CD4-positive, alpha-beta memory T cell (primary cell): ENCODE data around the gene AGBL4. TPM values are rescaled to one million over a fixed set of nuclear protein-coding genes. Genes with fewer than 3 reads are reported as not detected.
A peak's percentile ranks its signal among the peaks of the same experiment; 100 is the strongest.

Experiments used
- CTCF ChIA-PET: fragments of 350-600 bp; sonication (Branson Sonifier 250); formaldehyde crosslinking; loops from one replicate; lab custom pipeline; 2021; ENCODE audit warnings: inconsistent platforms; ENCODE audit not compliant: partially characterized antibody; lab: Charles Lee
- POLR2A ChIA-PET: fragments of 350-600 bp; sonication (Branson Sonifier 250); formaldehyde crosslinking; loops from one replicate; lab custom pipeline; 2021; ENCODE audit not compliant: partially characterized antibody; lab: Charles Lee
- DNase-seq, 5 donors: peaks; one replicate each; pipeline versions ENCODE4 v3.0.0 to v3.0.0-alpha.2; 2020 to 2022; ENCODE audit warnings: mixed read lengths in 1 of 5
- H3K27ac ChIP-seq: one replicate; pipeline ENCODE4 v1.7.0; 2013; ENCODE audit warnings: low read depth, low read length
- H3K27me3 ChIP-seq: 2 replicates; pipeline ENCODE4 v1.7.0; 2013; ENCODE audit warnings: mild to moderate bottlenecking, low read length, moderate library complexity; ENCODE audit not compliant: insufficient read depth
- H3K36me3 ChIP-seq: 2 replicates; pipeline ENCODE4 v1.7.0; 2013; ENCODE audit warnings: mild to moderate bottlenecking, low read length, moderate library complexity; ENCODE audit not compliant: insufficient read depth
- H3K4me1 ChIP-seq: 2 replicates; pipeline ENCODE4 v1.7.0; 2013; ENCODE audit warnings: mild to moderate bottlenecking, low read length, moderate library complexity; ENCODE audit not compliant: insufficient read depth
- H3K4me3 ChIP-seq, 2 donors: one replicate each; pipeline ENCODE4 v1.7.0; 2013; ENCODE audit warnings: low read length in 2 of 2, mild to moderate bottlenecking in 1 of 2
- H3K9me3 ChIP-seq, 2 donors: one replicate each; pipeline ENCODE4 v1.7.0; 2013; ENCODE audit warnings: low read length in 2 of 2, control low read depth in 1 of 2; ENCODE audit not compliant: control insufficient read depth in 1 of 2
- H3K27ac Mint-ChIP-seq, 7 donors: one replicate each; pipeline ENCODE4 v1.8.0; 2020 to 2021; ENCODE audit warnings: mixed read lengths in 7 of 7, mild to moderate bottlenecking in 6 of 7, inconsistent platforms in 3 of 7, moderate library complexity in 3 of 7
- H3K27me3 Mint-ChIP-seq, 2 donors: one replicate each; pipeline ENCODE4 v1.8.0; 2020 to 2021; ENCODE audit warnings: mixed read lengths in 2 of 2
- H3K36me3 Mint-ChIP-seq, 2 donors: one replicate each; pipeline ENCODE4 v1.8.0; 2020 to 2021; ENCODE audit warnings: mixed read lengths in 2 of 2, inconsistent platforms in 1 of 2, mild to moderate bottlenecking in 1 of 2
- H3K4me1 Mint-ChIP-seq, 4 donors: one replicate each; pipeline ENCODE4 v1.8.0; 2020 to 2021; ENCODE audit warnings: mixed read lengths in 4 of 4, mild to moderate bottlenecking in 1 of 4
- H3K4me3 Mint-ChIP-seq, 8 donors: one replicate each; pipeline ENCODE4 v1.8.0; 2020 to 2021; ENCODE audit warnings: mixed read lengths in 8 of 8, mild to moderate bottlenecking in 7 of 8, moderate library complexity in 6 of 8, inconsistent platforms in 3 of 8
- H3K9me3 Mint-ChIP-seq, 8 donors: one replicate each; pipeline ENCODE4 v1.8.0; 2020 to 2021; ENCODE audit warnings: mixed read lengths in 8 of 8, mild to moderate bottlenecking in 5 of 8, inconsistent platforms in 3 of 8, moderate library complexity in 1 of 8
- intact Hi-C: fragments of 100-400 bp; cut with micrococcal nuclease; formaldehyde crosslinking; loops from one replicate; pipeline ENCODE4 v1.15.1; 2023
- polyA plus RNA-seq, 2 donors: library from polyadenylated mRNA; unstranded; fragments of 300-500 nt; fragmentation: Illumina TruSeq; gene quantifications; one replicate each; pipeline ENCODE4 v1.2.3, GENCODE V29; 2021
- total RNA-seq, 2 experiments: library from RNA; stranded (reverse); gene quantifications; one replicate each; pipeline ENCODE4 v1.2.3, GENCODE V29; 2021

Gene AGBL4
- total and polyA plus RNA-seq, 4 experiments from 2014 or later = not detected

DNA sequence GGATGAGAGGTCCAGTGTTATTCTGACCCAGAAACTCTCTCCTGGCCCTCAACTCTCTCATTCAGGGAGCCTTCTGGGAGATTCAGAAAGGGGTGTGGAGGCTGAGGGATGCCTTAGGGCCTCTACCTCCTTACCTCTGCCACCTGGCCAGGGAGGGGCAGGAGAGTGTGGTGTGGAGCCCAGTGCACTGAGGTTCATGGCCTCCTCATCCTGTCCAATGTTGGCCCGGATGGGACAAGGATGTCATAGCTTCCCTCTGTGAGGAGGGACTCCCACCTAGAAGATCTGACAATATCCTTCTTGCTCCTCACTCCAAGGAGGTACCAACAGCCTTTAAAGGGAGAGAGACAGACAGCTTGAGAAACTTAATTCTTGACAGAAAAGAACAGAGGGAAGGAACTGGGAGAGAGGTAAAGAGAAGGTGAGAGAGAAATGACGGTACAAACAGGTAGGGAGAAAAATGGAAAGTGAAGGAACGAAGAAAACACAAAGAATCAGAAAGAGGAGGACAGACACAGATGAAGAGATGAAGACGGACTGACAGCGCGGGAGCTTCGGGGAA, 1247.8 kb downstream of the AGBL4 start:
- no peaks in the 10 kb centered on the region for H3K36me3 ChIP-seq
- intact Hi-C loops = no loop called here
- H3K27me3 ChIP-seq = no peaks in the 10 kb centered on the region
- H3K9me3 ChIP-seq = no peaks in the 10 kb centered on the region
- CTCF ChIA-PET = no interaction called here
- H3K4me1 ChIP-seq = no peaks in the 10 kb centered on the region
- no peak overlapping the region for H3K27ac ChIP-seq
- Mint-ChIP-seq H3K27ac (peak overlapping the region in 6 of 7 donors; percentile 4 to 90 (median 70)), H3K9me3 (peaks cover 0 to 4% (median 1%) of the 10 kb centered on the region in 8 donors), H3K4me1 (peaks cover 5 to 24% (median 12%) of the 10 kb centered on the region in 4 donors), H3K27me3 (peaks cover 12 to 20% of the 10 kb centered on the region in 2 donors), H3K4me3 (peak overlapping the region; percentile 73 to 89 (median 84)), H3K36me3 (peaks cover 0 to 4% of the 10 kb centered on the region in 2 donors)
- H3K4me3 ChIP-seq = no peak overlapping the region
- POLR2A ChIA-PET = no interaction called here
- peak in 1 of 5 donors; percentile 13 for DNase-seq

DNA sequence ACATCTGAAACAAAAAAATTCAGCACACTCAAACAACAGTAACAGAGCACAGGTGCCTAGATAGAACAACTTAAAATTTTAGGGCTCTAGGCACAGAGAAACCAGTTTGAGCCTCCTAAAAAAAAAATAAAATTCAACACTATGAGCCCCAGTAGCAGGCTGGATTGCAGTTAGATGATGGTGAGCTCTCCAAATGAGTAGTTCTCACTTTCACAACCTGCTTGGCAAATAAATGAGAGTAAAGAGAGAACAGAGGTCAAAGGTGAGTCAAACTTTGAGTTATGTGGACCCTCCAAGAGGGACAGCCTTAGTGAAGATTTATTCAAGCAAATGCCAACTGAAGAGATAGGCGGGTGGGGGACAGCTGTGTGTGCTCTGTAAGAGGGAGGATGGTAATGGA, 1250.6 kb downstream of the AGBL4 start:
- H3K27me3 ChIP-seq = no peaks in the 10 kb centered on the region
- POLR2A ChIA-PET = no interaction called here
- H3K4me1 Mint-ChIP-seq = peaks cover 6 to 23% (median 12%) of the 10 kb centered on the region in 4 donors

DNA sequence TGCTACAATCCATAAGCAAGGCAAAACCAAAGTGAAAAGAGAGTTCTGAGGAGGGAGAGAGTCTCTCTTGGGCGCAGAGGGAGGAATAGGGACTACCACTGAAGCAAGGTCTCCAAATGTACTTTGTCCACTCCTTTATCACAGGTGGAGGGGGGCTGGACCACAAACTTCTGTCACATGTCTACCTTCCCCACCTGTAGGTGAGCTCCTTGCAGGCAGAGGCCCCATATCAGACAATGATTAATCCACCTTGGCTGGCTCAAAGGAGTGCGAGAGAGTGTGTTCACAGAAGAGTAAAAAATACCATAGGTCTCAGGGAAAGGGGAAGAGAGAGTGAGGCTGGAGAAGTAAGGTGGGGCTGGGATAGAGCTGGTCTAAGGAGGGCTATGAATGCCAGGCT, 1251.5 kb downstream of the AGBL4 start:
- Mint-ChIP-seq H3K4me1 (peaks cover 5 to 14% (median 11%) of the 10 kb centered on the region in 4 donors), H3K36me3 (peaks cover 0 to 4% of the 10 kb centered on the region in 2 donors), H3K9me3 (peaks cover 0 to 4% (median 1%) of the 10 kb centered on the region in 8 donors), H3K4me3 (no peak overlapping the region), H3K27ac (no peak overlapping the region), H3K27me3 (peaks cover 4 to 14% of the 10 kb centered on the region in 2 donors)
- POLR2A ChIA-PET = no interaction called here
- no peaks in the 10 kb centered on the region for H3K4me1 ChIP-seq
- CTCF ChIA-PET = no interaction called here
- no peaks in the 10 kb centered on the region for H3K27me3 ChIP-seq
- H3K4me3 ChIP-seq = no peak overlapping the region
- no peaks in the 10 kb centered on the region for H3K9me3 ChIP-seq
- intact Hi-C loops = no loop called here
- H3K36me3 ChIP-seq = no peaks in the 10 kb centered on the region
- no peak overlapping the region for H3K27ac ChIP-seq
- no peak for DNase-seq

More for the DNA sequence above, 1250.6 kb downstream of the AGBL4 start:
- no peaks in the 10 kb centered on the region for H3K36me3 ChIP-seq
- Mint-ChIP-seq H3K4me3 (no peak overlapping the region), H3K27ac (no peak overlapping the region), H3K9me3 (peaks cover 0 to 4% (median 1%) of the 10 kb centered on the region in 8 donors), H3K36me3 (peaks cover 0 to 4% of the 10 kb centered on the region in 2 donors), H3K27me3 (peaks cover 9 to 20% of the 10 kb centered on the region in 2 donors)
- no peaks in the 10 kb centered on the region for H3K4me1 ChIP-seq
- intact Hi-C loops = no loop called here
- no peak overlapping the region for H3K4me3 ChIP-seq
- no peak overlapping the region for H3K27ac ChIP-seq
- DNase-seq = no peak
- H3K9me3 ChIP-seq = no peaks in the 10 kb centered on the region
- CTCF ChIA-PET = no interaction called here

DNA sequence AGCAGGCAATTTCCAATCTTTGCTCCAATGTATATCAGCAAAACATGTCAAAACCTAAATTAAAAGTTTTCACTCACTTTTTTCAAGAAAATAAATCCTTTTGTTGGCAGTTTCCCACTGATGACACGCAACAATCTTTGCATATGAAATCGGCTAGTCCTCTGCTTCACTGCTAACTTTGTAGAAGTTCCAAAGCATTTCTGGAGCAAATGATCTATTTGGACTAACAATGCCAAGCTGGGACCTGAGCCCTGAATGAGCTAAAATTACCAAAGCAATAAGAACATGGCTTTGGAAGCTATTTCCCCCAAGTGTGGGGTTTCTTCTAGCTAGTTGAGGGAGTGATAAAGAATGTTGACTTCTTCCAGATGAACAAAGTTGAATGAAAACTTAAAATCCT, 1252.2 kb downstream of the AGBL4 start:
- Histone ChIP-seq H3K4me3 (no peak overlapping the region), H3K27me3 (no peaks in the 10 kb centered on the region), H3K4me1 (no peaks in the 10 kb centered on the region), H3K9me3 (no peaks in the 10 kb centered on the region), H3K36me3 (no peaks in the 10 kb centered on the region), H3K27ac (no peak overlapping the region)
- H3K36me3 Mint-ChIP-seq = peaks cover 0 to 4% of the 10 kb centered on the region in 2 donors
- H3K4me1 Mint-ChIP-seq = peaks cover 5 to 14% (median 8%) of the 10 kb centered on the region in 4 donors
- intact Hi-C loops = no loop called here
- peaks cover 4 to 14% of the 10 kb centered on the region in 2 donors for H3K27me3 Mint-ChIP-seq
- H3K27ac Mint-ChIP-seq = no peak overlapping the region
- no peak overlapping the region for H3K4me3 Mint-ChIP-seq
- ChIA-PET CTCF (no interaction called here), POLR2A (no interaction called here)
- peaks cover 0 to 4% (median 1%) of the 10 kb centered on the region in 8 donors for H3K9me3 Mint-ChIP-seq
- no peak for DNase-seq

DNA sequence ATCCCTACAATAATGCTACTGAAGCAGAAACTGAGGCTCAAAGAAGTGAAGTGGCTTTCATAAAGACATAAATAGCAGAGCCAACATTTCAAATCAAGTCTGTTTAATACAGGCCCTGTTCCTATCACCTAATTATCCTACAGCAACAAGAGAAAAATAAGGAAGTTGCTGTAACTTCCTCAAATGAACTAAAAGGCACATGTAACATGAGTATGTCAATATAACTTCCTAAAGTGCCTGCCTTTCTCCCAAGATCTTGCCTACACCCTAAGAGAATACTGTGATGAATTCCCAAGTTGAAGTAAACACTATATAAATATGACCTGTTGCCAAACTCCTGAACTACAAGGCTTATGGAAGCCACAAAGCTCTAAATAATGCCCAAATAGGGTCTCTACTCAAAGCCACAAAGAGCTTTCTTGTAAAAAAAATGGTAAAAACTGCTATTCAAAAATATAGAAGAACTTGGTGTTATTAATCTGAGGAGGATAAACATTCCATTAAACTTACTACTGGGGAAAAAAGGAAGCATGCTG, 1255.7 kb downstream of the AGBL4 start:
- intact Hi-C loops = no loop called here
- Histone ChIP-seq H3K36me3 (no peaks in the 10 kb centered on the region), H3K4me3 (no peak overlapping the region), H3K27ac (no peak overlapping the region), H3K4me1 (no peaks in the 10 kb centered on the region), H3K9me3 (no peaks in the 10 kb centered on the region), H3K27me3 (no peaks in the 10 kb centered on the region)
- peaks cover 0 to 2% of the 10 kb centered on the region in 2 donors for H3K27me3 Mint-ChIP-seq
- no peaks in the 10 kb centered on the region for H3K36me3 Mint-ChIP-seq
- peaks cover 0 to 1% (median 0%) of the 10 kb centered on the region in 4 donors for H3K4me1 Mint-ChIP-seq
- CTCF ChIA-PET = no interaction called here
- H3K4me3 Mint-ChIP-seq = no peak overlapping the region
- DNase-seq = no peak
- POLR2A ChIA-PET = no interaction called here
- no peak overlapping the region for H3K27ac Mint-ChIP-seq
- H3K9me3 Mint-ChIP-seq = peaks cover 0 to 7% (median 0%) of the 10 kb centered on the region in 8 donors

DNA sequence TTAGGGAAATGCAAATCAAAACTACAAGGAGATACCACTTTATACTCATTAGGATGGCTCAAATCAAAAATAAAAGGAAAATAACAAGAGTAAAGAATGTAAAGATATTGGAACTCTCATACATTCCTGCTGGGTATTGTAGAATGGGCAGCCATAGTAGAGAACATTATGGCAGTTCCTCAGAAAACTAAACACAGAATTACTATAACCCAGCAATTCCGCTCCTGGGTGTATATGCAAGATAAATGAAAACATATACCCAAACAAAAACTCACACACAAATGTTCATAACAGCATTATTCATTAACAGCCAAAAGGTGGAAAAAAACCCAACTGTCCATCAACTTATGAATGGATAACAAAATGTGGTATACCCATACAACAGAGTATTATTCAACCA, 1258.4 kb downstream of the AGBL4 start:
- H3K27ac Mint-ChIP-seq = no peak overlapping the region
- Histone ChIP-seq H3K36me3 (no peaks in the 10 kb centered on the region), H3K4me3 (no peak overlapping the region), H3K27ac (no peak overlapping the region), H3K4me1 (no peaks in the 10 kb centered on the region), H3K27me3 (no peaks in the 10 kb centered on the region), H3K9me3 (no peaks in the 10 kb centered on the region)
- H3K4me3 Mint-ChIP-seq = no peak overlapping the region
- no peak for DNase-seq
- POLR2A ChIA-PET = no interaction called here
- intact Hi-C loops = no loop called here
- CTCF ChIA-PET = no interaction called here
- peaks cover 0 to 2% of the 10 kb centered on the region in 2 donors for H3K27me3 Mint-ChIP-seq
- H3K4me1 Mint-ChIP-seq = no peaks in the 10 kb centered on the region
- H3K9me3 Mint-ChIP-seq = peaks cover 0 to 10% (median 1%) of the 10 kb centered on the region in 8 donors
- H3K36me3 Mint-ChIP-seq = no peaks in the 10 kb centered on the region

DNA sequence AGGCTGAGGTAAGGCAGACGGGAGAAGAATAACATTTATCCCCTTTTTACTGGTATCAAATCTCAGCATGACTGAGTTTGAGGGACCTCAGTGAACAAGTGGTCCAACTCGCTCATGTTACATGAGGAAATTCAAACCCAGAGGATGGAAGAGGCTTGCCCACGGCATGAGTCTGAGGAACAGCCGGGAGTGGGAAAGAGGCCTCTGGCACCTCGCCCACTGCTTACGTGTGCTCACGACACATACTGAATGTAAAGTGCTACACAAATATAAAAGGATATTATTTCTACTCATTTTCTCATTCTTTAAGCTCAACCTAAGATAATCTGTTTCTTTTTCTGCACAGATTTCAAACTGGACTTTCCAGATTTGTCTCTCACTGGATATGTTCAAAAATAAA, 1261.8 kb downstream of the AGBL4 start:
- Histone ChIP-seq H3K4me3 (no peak overlapping the region), H3K9me3 (no peaks in the 10 kb centered on the region), H3K36me3 (no peaks in the 10 kb centered on the region), H3K4me1 (no peaks in the 10 kb centered on the region), H3K27ac (no peak overlapping the region), H3K27me3 (no peaks in the 10 kb centered on the region)
- no peak overlapping the region for H3K4me3 Mint-ChIP-seq
- no peak for DNase-seq
- H3K4me1 Mint-ChIP-seq = no peaks in the 10 kb centered on the region
- CTCF ChIA-PET = no interaction called here
- intact Hi-C loops = no loop called here
- H3K27me3 Mint-ChIP-seq = peaks cover 0 to 2% of the 10 kb centered on the region in 2 donors
- H3K27ac Mint-ChIP-seq = no peak overlapping the region
- H3K36me3 Mint-ChIP-seq = peaks cover 0 to 4% of the 10 kb centered on the region in 2 donors
- POLR2A ChIA-PET = no interaction called here
- peaks cover 0 to 10% (median 2%) of the 10 kb centered on the region in 8 donors for H3K9me3 Mint-ChIP-seq
